Gastrocnemius medialis (tissue), 4 donors: Measurements from ENCODE around the gene GDI1. TPM values are rescaled to one million over a fixed set of nuclear protein-coding genes. Genes with fewer than 3 reads are reported as not detected.

ENCODE experiments used
- ATAC-seq, 2 donors: fragments of 150-250 bp; one replicate each; pipeline ENCODE4 v1.9.1; 2016
- DNase-seq, 2 donors: peaks; one replicate each; pipeline ENCODE4 v3.0.0-alpha.2; 2019
- H3K27ac ChIP-seq, 4 donors: fragments of 200-600 bp; sonication (generic); 1 replicate in 1 of 4; 2 replicates in 3 of 4; pipeline ENCODE4 v1.5.1; 2016 to 2018; ENCODE audit warnings: mild to moderate bottlenecking in 2 of 4, moderate library complexity in 1 of 4
- H3K27me3 ChIP-seq, 3 donors: fragments of 200-600 bp; sonication (generic) in 2 of 3; 1 replicate in 1 of 3; 2 replicates in 2 of 3; pipeline versions ENCODE4 v1.5.1 to v1.6.0; 2016 to 2019; ENCODE audit warnings: mild to moderate bottlenecking in 1 of 3, moderate library complexity in 1 of 3
- H3K36me3 ChIP-seq, 2 donors: fragments of 200-600 bp; sonication (generic) in 1 of 2; one replicate each; pipeline ENCODE4 v1.5.1; 2017 to 2018
- H3K4me1 ChIP-seq, 2 donors: fragments of 200-600 bp; sonication (generic) in 1 of 2; one replicate each; pipeline ENCODE4 v1.5.1; 2016 to 2017; ENCODE audit warnings: mild to moderate bottlenecking in 2 of 2
- H3K4me3 ChIP-seq, 4 donors: fragments of 200-600 bp; sonication (generic) in 3 of 4; 1 replicate in 1 of 4; 2 replicates in 3 of 4; pipeline ENCODE4 v1.5.1; 2016 to 2019; ENCODE audit warnings: mild to moderate bottlenecking in 2 of 4
- H3K9me3 ChIP-seq, 3 donors: fragments of 200-600 bp; sonication (generic) in 2 of 3; 1 replicate in 1 of 3; 2 replicates in 2 of 3; pipeline ENCODE4 v1.5.1; 2016 to 2019
- POLR2A ChIP-seq, 2 donors: fragments of 450-650 bp; IDR thresholded peaks; one replicate each; pipeline ENCODE4 v1.6.1; 2017; ENCODE audit warnings: antibody characterized with exemption in 2 of 2, mild to moderate bottlenecking in 2 of 2, moderate library complexity in 2 of 2
- in situ Hi-C, 4 donors: fragments of 200-750 bp; cut with MboI; loops; one replicate each; pipeline versions ENCODE4 v1.15.0 to v1.8.0; 2017; ENCODE audit warnings: low sequenced_read_pairs in 4 of 4
- intact Hi-C: fragments of 100-400 bp; cut with DNase I; formaldehyde crosslinking; loops from one replicate; pipeline ENCODE4 v1.15.1; 2023; ENCODE audit warnings: low total_unique reads
- microRNA-seq, 2 donors: library from miRNA; unstranded; fragments of <30 nt; microRNA quantifications; one replicate each; pipeline ENCODE4, GENCODE V29; 2016; ENCODE audit warnings: borderline replicate concordance in 2 of 2
- total RNA-seq, 4 donors: library from RNA; depleted of rRNA; stranded (reverse); fragments of >200 nt; gene quantifications; one replicate each; pipeline versions ENCODE4 v1.1.0 to v1.2.3, GENCODE V29; 2016
- TF ChIP-seq, protein P1 (sequence below), 5 experiments: fragments of 450-650 bp in 3 of 5; fragments of 200-600 bp in 2 of 5; sonication (generic) in 2 of 5; IDR thresholded peaks in 4 of 5; conservative IDR thresholded peaks in 1 of 5; 1 replicate in 4 of 5; 2 replicates in 1 of 5; pipeline ENCODE4 v1.5.1; 2016 to 2019; ENCODE audit warnings: antibody characterized with exemption in 5 of 5, mild to moderate bottlenecking in 3 of 5, moderate library complexity in 3 of 5

GDI1 gene
- total RNA-seq, 4 donors from 2014 or later = 19.8 to 54.5 (median 39.0) TPM

DNA sequence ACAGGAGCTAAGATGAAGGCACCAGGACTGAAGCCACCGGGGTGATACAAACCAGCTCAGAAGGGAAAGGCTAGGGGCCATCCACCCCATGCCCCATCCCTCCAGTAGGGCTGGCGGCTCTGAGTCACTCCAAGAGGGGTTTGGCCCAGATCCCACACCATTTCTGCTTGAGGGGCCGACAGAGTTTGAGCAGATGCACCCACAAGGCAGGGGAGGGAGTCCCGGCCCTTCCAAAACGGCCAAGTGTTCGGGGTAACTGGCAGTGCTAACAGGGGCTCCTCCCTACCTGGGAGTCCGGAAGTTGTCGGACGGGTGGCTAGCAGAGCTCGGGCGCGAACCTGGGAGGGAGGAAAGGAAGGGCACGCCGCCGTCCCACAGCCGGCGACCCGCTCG lies 53.1 kb downstream of the GDI1 start:
- Histone ChIP-seq H3K36me3 (no peaks in the 10 kb centered on the region), H3K4me3 (peak overlapping the region; percentile 60 to 70 (median 67)), H3K27me3 (no peaks in the 10 kb centered on the region), H3K4me1 (peaks cover 7 to 19% of the 10 kb centered on the region in 2 donors), H3K27ac (peak overlapping the region; percentile 89 to 95 (median 92)), H3K9me3 (no peaks in the 10 kb centered on the region)
- DNase-seq (peak in 1 of 2 donors; percentile 18), ATAC-seq (peak; percentile 9 to 31)
- no peak for TF ChIP-seq POLR2A (IDR thresholded peaks at IDR 0.05)
- TF ChIP-seq, protein P1, sequence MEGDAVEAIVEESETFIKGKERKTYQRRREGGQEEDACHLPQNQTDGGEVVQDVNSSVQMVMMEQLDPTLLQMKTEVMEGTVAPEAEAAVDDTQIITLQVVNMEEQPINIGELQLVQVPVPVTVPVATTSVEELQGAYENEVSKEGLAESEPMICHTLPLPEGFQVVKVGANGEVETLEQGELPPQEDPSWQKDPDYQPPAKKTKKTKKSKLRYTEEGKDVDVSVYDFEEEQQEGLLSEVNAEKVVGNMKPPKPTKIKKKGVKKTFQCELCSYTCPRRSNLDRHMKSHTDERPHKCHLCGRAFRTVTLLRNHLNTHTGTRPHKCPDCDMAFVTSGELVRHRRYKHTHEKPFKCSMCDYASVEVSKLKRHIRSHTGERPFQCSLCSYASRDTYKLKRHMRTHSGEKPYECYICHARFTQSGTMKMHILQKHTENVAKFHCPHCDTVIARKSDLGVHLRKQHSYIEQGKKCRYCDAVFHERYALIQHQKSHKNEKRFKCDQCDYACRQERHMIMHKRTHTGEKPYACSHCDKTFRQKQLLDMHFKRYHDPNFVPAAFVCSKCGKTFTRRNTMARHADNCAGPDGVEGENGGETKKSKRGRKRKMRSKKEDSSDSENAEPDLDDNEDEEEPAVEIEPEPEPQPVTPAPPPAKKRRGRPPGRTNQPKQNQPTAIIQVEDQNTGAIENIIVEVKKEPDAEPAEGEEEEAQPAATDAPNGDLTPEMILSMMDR (IDR thresholded peaks at IDR 0.05 in 4 of 5, conservative IDR thresholded peaks at IDR 0.05 in 1 of 5) = no peak
- in situ Hi-C loops (no loop called here), intact Hi-C loops (loop anchor here (1.0 to 5.0 kb wide), 3 partner anchors 26 to 53 kb away; partner anchors contain the start of genes FAM3A and GDI1)

DNA sequence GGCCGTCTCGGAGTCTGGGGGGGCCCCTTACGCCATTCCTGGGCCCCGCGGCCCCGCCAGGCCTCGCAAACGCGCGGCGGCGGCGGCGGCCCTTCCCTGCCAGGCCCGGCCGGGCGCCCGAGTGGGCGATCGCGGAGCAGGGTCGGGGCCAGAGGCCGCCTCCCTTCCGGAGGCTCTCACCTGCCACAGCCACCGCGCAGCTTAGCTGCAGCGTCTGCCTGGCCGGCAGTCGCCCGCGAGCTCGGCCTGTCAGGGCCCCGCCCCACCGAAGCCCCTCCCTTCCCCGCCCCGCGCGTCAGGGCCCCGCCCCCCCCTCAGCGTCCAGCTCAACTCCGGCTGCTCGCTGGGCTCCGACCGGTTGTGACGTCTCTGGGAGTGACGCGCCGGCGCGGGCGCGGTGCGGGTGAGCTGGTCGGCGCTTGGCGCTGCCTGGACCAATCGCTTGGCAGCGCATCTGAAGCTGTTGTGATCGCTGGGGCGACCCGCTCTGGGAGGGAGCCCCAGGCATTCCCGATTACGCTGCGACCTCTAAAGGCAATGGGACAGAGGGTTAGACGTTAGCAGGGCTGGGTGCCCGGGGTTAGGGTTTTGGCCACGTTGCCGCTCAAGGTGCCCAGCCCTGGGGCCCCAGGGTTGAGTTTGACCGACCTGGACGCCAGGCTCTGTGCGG lies 53.6 kb downstream of the GDI1 start, which contains the start of gene SLC10A3:
TSS of gene SLC10A3 (minus strand) at position 216 of the 670 bp plus-strand sequence. CDS start 1,689 bp downstream, outside the sequence.
- peak within 1 kb of the TSS; percentile 89 to 95 (median 92) for H3K27ac ChIP-seq
- intact Hi-C loops = loop anchor here (1.0 to 5.0 kb wide), 3 partner anchors 26 to 54 kb away; partner anchors contain the start of genes FAM3A and GDI1
- H3K27me3 ChIP-seq = no peaks in the 10 kb centered on the region
- TF ChIP-seq POLR2A (IDR thresholded peaks at IDR 0.05) = peak; percentile 93
- TF ChIP-seq, protein P1 (IDR thresholded peaks at IDR 0.05 in 4 of 5, conservative IDR thresholded peaks at IDR 0.05 in 1 of 5) = no peak
- no peaks in the 10 kb centered on the region for H3K9me3 ChIP-seq
- H3K36me3 ChIP-seq = no peaks in the 10 kb centered on the region
- peak within 1 kb of the TSS; percentile 60 to 80 (median 67) for H3K4me3 ChIP-seq
- peak; percentile 84 to 91 for DNase-seq
- H3K4me1 ChIP-seq = peaks cover 2 to 13% of the 10 kb centered on the region in 2 donors
- ATAC-seq = peak; percentile 79
- in situ Hi-C loops = no loop called here

Small RNA genes lying within 50 kb of the gene (microRNA-seq; reads per million reads assigned to microRNA genes)
- 0 reads per million in 2 donors for gene MIR6858

Other genes starting within 250 kb of the GDI1 start
- not detected for gene OPN1MW2, start 217.4 kb upstream of the GDI1 start, total RNA-seq
- gene OPN1MW3, start 179.6 kb upstream of the GDI1 start, total RNA-seq = not detected
- gene TEX28, start 142.0 kb upstream of the GDI1 start, total RNA-seq = not detected
- under 1 TPM in 3 of 4 donors, not detected in 1; 0.09 to 0.36 (median 0.10) TPM for gene TKTL1, start 141.4 kb upstream of the GDI1 start, total RNA-seq
- gene FLNA, start 62.5 kb upstream of the GDI1 start, total RNA-seq = 100 to 1,000 TPM in 1 of 4 donors, 10 to 100 TPM in 3; 23.9 to 128 (median 88.9) TPM
- gene EMD, start 57.9 kb upstream of the GDI1 start, total RNA-seq = 10 to 100 TPM; 36.2 to 61.5 (median 53.2) TPM
- gene RPL10, start 38.8 kb upstream of the GDI1 start, total RNA-seq = 1,000 to 10,000 TPM; 3,899 to 6,066 (median 5,720) TPM
- 100 to 1,000 TPM in 3 of 4 donors, 10 to 100 TPM in 1; 88.4 to 148 (median 116) TPM for gene DNASE1L1, start 27.9 kb upstream of the GDI1 start, total RNA-seq
- gene TAFAZZIN, start 25.6 kb upstream of the GDI1 start, total RNA-seq = 10 to 100 TPM; 17.6 to 28.3 (median 20.1) TPM
- 10 to 100 TPM; 16.7 to 37.8 (median 26.2) TPM for gene ATP6AP1, start 8.5 kb upstream of the GDI1 start, total RNA-seq
- 10 to 100 TPM; 30.9 to 55.4 (median 45.3) TPM for gene FAM50A, start 7.0 kb downstream of the GDI1 start, total RNA-seq
- gene PLXNA3, start 21.1 kb downstream of the GDI1 start, total RNA-seq = 10 to 100 TPM in 1 of 4 donors, 1 to 10 TPM in 3; 1.2 to 10.7 (median 2.8) TPM
- gene LAGE3, start 42.1 kb downstream of the GDI1 start, total RNA-seq = 10 to 100 TPM; 26.0 to 72.5 (median 29.3) TPM
- gene UBL4A, start 49.5 kb downstream of the GDI1 start, total RNA-seq = 100 to 1,000 TPM in 1 of 4 donors, 10 to 100 TPM in 3; 54.6 to 116 (median 79.8) TPM
- 10 to 100 TPM; 11.8 to 33.3 (median 21.0) TPM for gene SLC10A3, start 53.5 kb downstream of the GDI1 start, total RNA-seq
- gene FAM3A, start 79.1 kb downstream of the GDI1 start, total RNA-seq = 10 to 100 TPM; 28.3 to 44.5 (median 37.8) TPM
- gene G6PD, start 109.7 kb downstream of the GDI1 start, total RNA-seq = 10 to 100 TPM in 1 of 4 donors, 1 to 10 TPM in 3; 1.5 to 23.9 (median 7.6) TPM
- gene IKBKG, start 110.5 kb downstream of the GDI1 start, total RNA-seq = 10 to 100 TPM in 3 of 4 donors, 1 to 10 TPM in 1; 8.8 to 17.5 (median 11.6) TPM
- gene CTAG1A, start 148.0 kb downstream of the GDI1 start, total RNA-seq = not detected
- not detected for gene CTAG1B, start 182.1 kb downstream of the GDI1 start, total RNA-seq
- gene CTAG2, start 216.4 kb downstream of the GDI1 start, total RNA-seq = not detected